GM18951 (cell line): ENCODE results near the gene DSCAML1.

Experiments used
- POLR2A ChIP-seq: IDR thresholded peaks from 4 replicates; pipeline ENCODE4 v1.6.1; 2011; ENCODE audit warnings: mild to moderate bottlenecking; ENCODE audit not compliant: insufficient read length, insufficient read depth; ENCODE audit errors: extremely low read depth
- in situ Hi-C: fragments of 300-500 bp; cut with MboI; formaldehyde crosslinking; loops from one replicate; pipeline ENCODE4 v1.12.0; 2022; ENCODE audit warnings: low sequenced_read_pairs, mixed read lengths, inconsistent platforms; ENCODE audit not compliant: unreplicated experiment

The DSCAML1 gene

GRCh38 chr11:117796872-117797529, at the start of gene DSCAML1:
DSCAML1 (minus strand) TSS chr11:117797216; CDS start chr11:117797079, 137 bp downstream.
- no peak for TF ChIP-seq POLR2A
- in situ Hi-C loops = no loop called here

GRCh38 chr11:117843666-117844484, 46.9 kb upstream of the DSCAML1 start:
- TF ChIP-seq POLR2A = no peak
- in situ Hi-C loops = loop anchor here (5.0 kb wide), 2 partner anchors 103 to 203 kb away; no protein-coding TSS in a partner anchor

- in situ Hi-C loops = loop anchor here (5.0 kb wide), 2 partner anchors 105 to 205 kb away; no protein-coding TSS in a partner anchor
- no peak for TF ChIP-seq POLR2A
These were observed 45.3 kb upstream of the DSCAML1 start for GRCh38 chr11:117842131-117842941.

- in situ Hi-C loops = loop anchor here (5.0 kb wide), 2 partner anchors 106 to 206 kb away; no protein-coding TSS in a partner anchor
- TF ChIP-seq POLR2A = no peak
These were observed 44.6 kb upstream of the DSCAML1 start for GRCh38 chr11:117841551-117842031.

- in situ Hi-C loops = loop anchor here (5.0 kb wide), 2 partner anchors 106 to 206 kb away; no protein-coding TSS in a partner anchor
These were observed 44.0 kb upstream of the DSCAML1 start for GRCh38 chr11:117840881-117841550.

GRCh38 chr11:117839936-117840813, 43.2 kb upstream of the DSCAML1 start:
- TF ChIP-seq POLR2A = no peak
- in situ Hi-C loops = loop anchor here (5.0 kb wide), 2 partner anchors 107 to 207 kb away; no protein-coding TSS in a partner anchor

More at GRCh38 chr11:117840881-117841550, 44.0 kb upstream of the DSCAML1 start:
- no peak for TF ChIP-seq POLR2A

- no peak for TF ChIP-seq POLR2A
- in situ Hi-C loops = no loop called here
These were observed 42.4 kb upstream of the DSCAML1 start for GRCh38 chr11:117839380-117839881.

- in situ Hi-C loops = no loop called here
- no peak for TF ChIP-seq POLR2A
These were observed 41.9 kb upstream of the DSCAML1 start for GRCh38 chr11:117838901-117839300.

GRCh38 chr11:117837791-117838190, 40.8 kb upstream of the DSCAML1 start:
- in situ Hi-C loops = no loop called here
- no peak for TF ChIP-seq POLR2A

GRCh38 chr11:117837070-117837776, 40.2 kb upstream of the DSCAML1 start:
- TF ChIP-seq POLR2A = no peak
- in situ Hi-C loops = no loop called here
